Activated T-cell treated with anti-CD3 and anti-CD28 coated beads, Interleukin-2, amount 50 U/mL, for 72 hours (primary cell): ENCODE data around the gene RGS6. TPM values are rescaled to one million over a fixed set of nuclear protein-coding genes. Genes with fewer than 3 reads are reported as not detected.
"Not testable (repeated sequence)": the region's sequence is repeated elsewhere in the genome, so short reads cannot be mapped to it uniquely, and the experiment has no call there.

Experiments used
- ATAC-seq, 2 donors: fragments of 150-1000 bp; cut with Tn5 transposase; replicated peaks in 1 of 2; 2 replicates each; pipeline ENCODE4 v1.10.0; 2021; ENCODE audit warnings: moderate library complexity in 2 of 2, mild to moderate bottlenecking in 1 of 2
- DNase-seq, 2 donors: peaks; one replicate each; pipeline ENCODE4 v3.0.0; 2021 to 2022; ENCODE audit warnings: mixed read lengths in 1 of 2
- H3K27ac Mint-ChIP-seq: one replicate; pipeline ENCODE4 v1.8.0; 2022; ENCODE audit warnings: mild to moderate bottlenecking, moderate library complexity, mixed read lengths
- H3K27me3 Mint-ChIP-seq: one replicate; pipeline ENCODE4 v1.8.0; 2022; ENCODE audit warnings: low read depth, mixed read lengths
- H3K36me3 Mint-ChIP-seq, 2 donors: one replicate each; pipeline ENCODE4 v1.8.0; 2022; ENCODE audit warnings: mixed read lengths in 2 of 2, mild to moderate bottlenecking in 1 of 2; ENCODE audit not compliant: insufficient read depth in 2 of 2
- H3K4me1 Mint-ChIP-seq: one replicate; pipeline ENCODE4 v1.8.0; 2022; ENCODE audit warnings: low read depth, mixed read lengths
- H3K4me3 Mint-ChIP-seq, 2 donors: one replicate each; pipeline ENCODE4 v1.8.0; 2022; ENCODE audit warnings: mild to moderate bottlenecking in 2 of 2, mixed read lengths in 2 of 2, moderate library complexity in 2 of 2
- H3K9me3 Mint-ChIP-seq, 2 donors: one replicate each; pipeline ENCODE4 v1.8.0; 2022; ENCODE audit warnings: mixed read lengths in 2 of 2
- total RNA-seq, 2 donors: library from RNA; stranded (reverse); gene quantifications; one replicate each; pipeline ENCODE4 v1.2.3, GENCODE V29; 2022

The RGS6 gene
- total RNA-seq, 2 donors from 2014 or later = 2.2 to 2.5 TPM

DNA sequence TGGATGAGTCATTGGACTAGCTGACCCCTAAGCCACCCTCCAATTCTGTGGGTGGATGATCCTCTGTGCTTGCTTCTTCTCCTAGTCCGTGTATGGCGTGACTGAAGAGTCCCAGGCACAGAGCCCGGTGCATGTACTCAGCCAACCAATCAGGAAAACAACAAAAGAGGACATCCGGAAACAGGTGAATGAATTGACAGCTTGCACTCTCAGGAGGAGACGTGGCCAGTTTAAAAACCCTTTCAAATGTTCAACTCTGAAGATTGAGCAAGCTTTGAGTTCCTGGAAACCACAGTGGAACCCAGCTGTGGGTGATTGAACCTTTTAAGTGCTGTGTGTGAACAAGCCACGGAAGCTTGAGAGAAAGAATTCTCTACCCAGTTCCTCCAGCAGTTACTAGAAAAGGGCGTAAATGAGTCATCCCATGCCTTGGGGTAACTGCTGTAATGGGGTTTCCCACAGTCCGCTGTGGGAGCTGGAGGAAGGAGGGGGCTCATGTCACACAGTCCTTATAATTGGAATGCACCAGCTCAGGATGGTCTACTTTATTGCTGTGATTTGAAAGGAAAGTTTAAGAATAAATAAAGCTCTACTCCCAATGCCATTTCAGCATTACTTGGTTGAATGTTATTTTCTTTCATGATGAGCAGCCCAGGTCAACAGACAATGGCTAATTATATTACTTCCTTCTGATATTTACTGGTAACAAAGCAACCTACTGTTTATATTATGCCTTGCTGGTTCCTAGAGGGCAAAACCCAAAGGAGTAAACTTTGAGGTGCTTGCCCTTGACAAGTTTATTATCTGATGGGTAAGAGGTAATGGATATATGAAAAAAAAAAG is 544.6 kb downstream of the RGS6 start:
- peak; percentile 76 to 80 for DNase-seq
- Mint-ChIP-seq H3K9me3 (no peaks in the 10 kb centered on the region), H3K27me3 (peaks cover 30% of the 10 kb centered on the region), H3K4me3 (peak overlapping the region; percentile 66 to 72), H3K27ac (peak overlapping the region; percentile 67), H3K4me1 (peaks cover 52% of the 10 kb centered on the region), H3K36me3 (no peaks in the 10 kb centered on the region)
- peak; percentile 92 to 95 for ATAC-seq

DNA sequence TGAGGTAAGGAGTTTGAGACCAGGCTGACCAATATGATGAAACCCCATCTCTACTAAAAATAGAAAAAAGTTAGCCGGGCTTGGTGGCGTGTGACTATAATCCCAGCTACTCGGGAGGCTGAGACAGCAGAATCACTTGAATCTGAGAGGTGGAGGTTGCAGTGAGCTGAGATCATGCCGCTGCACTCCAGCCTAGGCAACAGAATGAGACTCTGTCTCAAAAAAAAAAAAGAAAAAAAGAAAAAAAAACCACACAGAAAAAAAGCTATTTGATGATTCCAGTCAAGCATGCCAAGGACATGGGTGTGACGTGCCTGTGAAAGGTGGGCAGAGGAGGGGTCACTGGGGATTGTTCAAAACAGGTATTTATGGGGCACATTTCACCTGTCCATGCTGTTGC is 545.3 kb downstream of the RGS6 start:
- Mint-ChIP-seq H3K4me1 (peaks cover 52% of the 10 kb centered on the region), H3K27ac (peak overlapping the region; percentile 67), H3K27me3 (peaks cover 30% of the 10 kb centered on the region), H3K4me3 (peak overlapping the region; percentile 66 to 72)
- H3K9me3 Mint-ChIP-seq, H3K36me3 Mint-ChIP-seq, ATAC-seq: not testable (repeated sequence)
- peak; percentile 4 to 12 for DNase-seq

DNA sequence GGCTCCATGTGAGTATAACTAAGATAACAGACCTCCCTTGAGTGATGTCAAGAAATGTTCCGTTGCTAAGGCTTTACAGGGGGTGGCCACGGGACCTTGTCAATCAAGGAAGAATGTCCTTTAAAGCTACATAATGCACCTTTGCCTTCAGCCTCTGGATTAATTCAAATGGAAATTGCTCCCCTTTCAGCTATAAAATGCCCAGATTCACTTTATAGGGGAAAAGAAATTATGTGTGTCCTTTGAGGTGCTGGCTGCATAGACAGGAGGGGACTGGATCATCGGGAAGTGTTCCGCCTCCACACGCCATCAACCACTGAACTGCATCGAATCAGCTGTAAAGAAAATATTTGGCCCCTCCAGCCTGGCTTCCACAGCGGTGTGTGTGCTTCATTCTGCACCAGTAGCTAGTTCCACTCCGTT is 546.3 kb downstream of the RGS6 start:
- H3K27ac Mint-ChIP-seq = no peak overlapping the region
- no peak overlapping the region for H3K4me3 Mint-ChIP-seq
- DNase-seq = no peak
- H3K4me1 Mint-ChIP-seq = peaks cover 52% of the 10 kb centered on the region
- peaks cover 1 to 2% of the 10 kb centered on the region in 2 donors for H3K36me3 Mint-ChIP-seq
- H3K27me3 Mint-ChIP-seq = peaks cover 30% of the 10 kb centered on the region
- ATAC-seq = no peak
- peaks cover 3% of the 10 kb centered on the region in 2 donors for H3K9me3 Mint-ChIP-seq

DNA sequence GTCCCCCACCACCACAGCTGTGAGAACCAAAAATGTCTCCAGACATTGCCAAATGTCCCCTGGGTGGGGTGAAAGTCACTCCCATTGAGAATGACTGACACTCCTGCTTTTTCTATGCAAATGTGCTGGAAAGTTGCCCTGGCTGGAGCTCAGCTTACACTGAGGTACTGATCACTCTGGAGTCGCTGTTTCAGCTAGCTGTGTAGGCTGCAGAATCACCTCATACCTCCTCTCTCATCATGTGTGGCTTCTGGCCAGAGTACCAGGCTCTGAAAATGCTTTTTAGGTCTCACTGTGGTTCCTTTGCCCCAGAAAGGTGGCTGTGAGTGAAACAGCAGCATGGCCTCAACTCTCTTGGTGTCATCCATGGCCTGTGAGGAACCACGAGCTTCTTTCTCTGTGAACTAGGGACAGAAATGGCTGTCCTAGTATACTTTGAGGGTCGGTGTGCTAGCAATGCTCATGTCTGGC is 547.3 kb downstream of the RGS6 start:
- H3K9me3 Mint-ChIP-seq = peaks cover 3 to 8% of the 10 kb centered on the region in 2 donors
- peaks cover 52% of the 10 kb centered on the region for H3K4me1 Mint-ChIP-seq
- DNase-seq (peak; percentile 15 to 20), ATAC-seq (peak; percentile 16 to 17)
- peaks cover 1 to 2% of the 10 kb centered on the region in 2 donors for H3K36me3 Mint-ChIP-seq
- peaks cover 36% of the 10 kb centered on the region for H3K27me3 Mint-ChIP-seq
- H3K4me3 Mint-ChIP-seq = peak overlapping the region in 1 of 2 donors; percentile 39
- H3K27ac Mint-ChIP-seq = no peak overlapping the region

DNA sequence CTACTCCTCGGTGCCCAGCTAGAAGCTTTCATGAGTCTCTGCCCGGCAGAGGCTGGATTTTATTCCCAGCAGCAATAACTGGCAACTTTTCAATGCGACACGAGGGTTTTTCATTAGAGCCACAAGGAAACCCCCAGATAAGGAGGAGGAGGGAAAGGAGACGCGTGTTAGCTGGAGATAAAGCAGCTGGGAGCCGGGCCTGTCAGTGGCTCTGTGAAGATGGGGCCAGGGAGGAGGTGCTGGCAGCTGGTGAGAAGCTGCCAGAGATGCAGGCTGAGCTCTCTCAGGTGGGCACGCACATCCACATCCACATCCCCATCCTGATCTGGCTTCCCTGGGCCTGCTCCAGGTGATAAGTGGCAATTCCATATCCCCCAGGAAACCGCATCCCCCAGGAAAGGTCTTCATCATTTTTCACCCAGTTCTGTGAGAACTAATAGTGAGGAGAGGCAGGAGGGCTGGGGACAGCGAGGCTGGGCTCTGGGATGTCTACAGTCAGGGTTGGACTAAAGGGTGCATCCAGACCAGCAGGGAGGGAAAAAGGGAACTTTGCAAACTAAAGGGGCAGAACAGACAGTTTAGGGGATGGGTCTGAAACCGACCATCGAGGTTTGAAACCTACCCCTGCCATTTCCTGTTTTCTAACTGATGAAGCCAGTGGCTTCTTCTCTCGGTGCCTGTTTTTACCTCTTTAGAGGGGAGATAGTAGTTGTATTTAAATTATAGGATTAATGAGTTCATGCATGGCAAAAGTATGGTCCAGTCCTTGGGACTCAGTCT is 548.4 kb downstream of the RGS6 start:
- Mint-ChIP-seq H3K36me3 (peaks cover 1 to 2% of the 10 kb centered on the region in 2 donors), H3K4me3 (peak overlapping the region in 1 of 2 donors; percentile 31), H3K27ac (no peak overlapping the region), H3K4me1 (peaks cover 51% of the 10 kb centered on the region), H3K27me3 (peaks cover 36% of the 10 kb centered on the region), H3K9me3 (peaks cover 6 to 11% of the 10 kb centered on the region in 2 donors)
- ATAC-seq (no peak), DNase-seq (no peak)

DNA sequence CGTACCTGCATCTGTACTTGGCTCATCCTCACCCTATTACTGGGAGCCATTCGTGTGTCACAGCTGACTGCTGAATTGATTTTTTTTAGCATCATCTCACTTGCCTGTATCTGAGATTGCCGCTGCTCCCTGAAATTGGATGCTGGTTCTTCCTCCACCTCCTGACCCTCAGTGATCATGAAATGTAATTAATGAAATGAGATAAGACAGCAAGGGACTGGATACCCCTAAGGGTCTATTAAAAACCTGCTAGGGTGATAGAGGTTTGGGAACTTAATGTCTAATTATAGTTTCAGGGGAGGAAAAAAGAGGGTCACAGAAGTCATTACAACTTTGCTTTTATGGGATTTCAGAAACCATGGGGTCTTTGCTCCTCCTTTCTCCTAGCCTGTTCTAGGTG is 551.1 kb downstream of the RGS6 start:
- Mint-ChIP-seq H3K27me3 (peaks cover 26% of the 10 kb centered on the region), H3K9me3 (peaks cover 13 to 17% of the 10 kb centered on the region in 2 donors), H3K4me1 (peaks cover 25% of the 10 kb centered on the region), H3K4me3 (no peak overlapping the region), H3K27ac (no peak overlapping the region), H3K36me3 (peaks cover 2 to 5% of the 10 kb centered on the region in 2 donors)
- ATAC-seq = no peak
- no peak for DNase-seq

DNA sequence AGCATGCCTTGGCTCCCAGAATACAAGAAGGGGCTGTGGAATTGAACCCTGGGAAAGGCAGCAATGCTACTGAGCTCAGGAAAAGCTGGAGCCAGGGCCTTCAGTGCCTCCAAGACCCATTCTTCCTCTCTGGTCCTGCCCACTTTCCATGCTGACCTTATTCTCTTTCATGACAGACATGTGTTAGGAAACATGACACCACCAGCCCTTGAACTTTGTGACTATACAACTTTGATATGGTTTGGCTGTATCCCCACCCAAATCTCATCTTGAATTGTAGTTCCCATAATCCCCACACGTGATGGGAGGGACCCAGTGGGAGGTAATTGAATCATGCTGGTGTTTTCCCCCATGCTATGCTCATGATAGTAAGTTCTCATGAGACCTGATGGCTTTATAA is 553.5 kb downstream of the RGS6 start:
- peaks cover 9% of the 10 kb centered on the region for H3K4me1 Mint-ChIP-seq
- H3K27me3 Mint-ChIP-seq = peaks cover 7% of the 10 kb centered on the region
- ATAC-seq (no peak), DNase-seq (no peak)
- no peak overlapping the region for H3K4me3 Mint-ChIP-seq
- peaks cover 2 to 11% of the 10 kb centered on the region in 2 donors for H3K36me3 Mint-ChIP-seq
- H3K27ac Mint-ChIP-seq = no peak overlapping the region
- peaks cover 15 to 17% of the 10 kb centered on the region in 2 donors for H3K9me3 Mint-ChIP-seq

DNA sequence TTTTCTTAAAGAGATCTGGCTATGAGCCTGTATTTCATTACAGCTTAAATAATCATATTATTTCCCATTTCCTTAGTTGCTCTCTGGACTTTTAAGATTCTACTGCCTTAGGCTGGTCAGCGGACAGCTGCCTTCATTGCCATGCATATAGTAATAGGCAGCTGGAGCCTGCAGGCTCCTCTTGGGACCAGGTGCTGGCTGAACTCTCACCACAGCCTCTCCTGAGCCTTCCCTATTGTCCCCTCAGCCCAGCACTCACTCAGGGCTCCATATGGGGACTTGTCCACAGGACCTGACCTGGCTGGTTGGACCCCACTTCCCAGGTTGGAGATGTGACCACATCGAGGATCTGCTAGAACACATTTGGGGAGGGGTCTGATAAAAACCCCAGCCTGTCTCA is 556.3 kb downstream of the RGS6 start:
- no peak overlapping the region for H3K27ac Mint-ChIP-seq
- no peaks in the 10 kb centered on the region for H3K4me1 Mint-ChIP-seq

DNA sequence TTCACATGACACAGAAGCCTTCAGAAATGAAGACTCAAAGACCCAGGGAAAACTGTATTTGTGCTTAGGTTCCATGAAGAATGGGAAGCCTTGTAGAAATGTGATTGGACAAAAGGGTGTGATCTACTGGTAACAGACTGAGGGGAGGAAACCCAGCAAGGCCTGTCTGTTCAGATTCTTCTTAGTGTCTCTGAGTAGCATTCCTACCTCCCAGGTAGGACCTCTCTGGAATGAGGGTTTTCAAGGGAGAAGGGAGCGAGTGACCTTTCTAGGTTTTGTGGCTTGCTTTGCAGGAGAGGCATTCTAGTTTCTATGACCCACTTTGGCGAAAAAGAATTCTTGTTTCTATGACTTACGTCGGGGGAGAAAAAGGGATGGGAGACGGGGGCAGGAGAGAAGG is 560.0 kb downstream of the RGS6 start:
- DNase-seq (no peak), ATAC-seq (no peak)
- H3K27ac Mint-ChIP-seq = no peak overlapping the region
- H3K9me3 Mint-ChIP-seq = peaks cover 8% of the 10 kb centered on the region in 2 donors
- no peak overlapping the region for H3K4me3 Mint-ChIP-seq
- H3K27me3 Mint-ChIP-seq = peaks cover 4% of the 10 kb centered on the region
- H3K4me1 Mint-ChIP-seq = no peaks in the 10 kb centered on the region
- H3K36me3 Mint-ChIP-seq = peaks cover 5 to 10% of the 10 kb centered on the region in 2 donors

More for the DNA sequence above, 556.3 kb downstream of the RGS6 start:
- Mint-ChIP-seq H3K27me3 (peaks cover 7% of the 10 kb centered on the region), H3K4me3 (no peak overlapping the region), H3K9me3 (peaks cover 12 to 14% of the 10 kb centered on the region in 2 donors), H3K36me3 (peaks cover 0 to 11% of the 10 kb centered on the region in 2 donors)
- ATAC-seq = no peak
- no peak for DNase-seq

DNA sequence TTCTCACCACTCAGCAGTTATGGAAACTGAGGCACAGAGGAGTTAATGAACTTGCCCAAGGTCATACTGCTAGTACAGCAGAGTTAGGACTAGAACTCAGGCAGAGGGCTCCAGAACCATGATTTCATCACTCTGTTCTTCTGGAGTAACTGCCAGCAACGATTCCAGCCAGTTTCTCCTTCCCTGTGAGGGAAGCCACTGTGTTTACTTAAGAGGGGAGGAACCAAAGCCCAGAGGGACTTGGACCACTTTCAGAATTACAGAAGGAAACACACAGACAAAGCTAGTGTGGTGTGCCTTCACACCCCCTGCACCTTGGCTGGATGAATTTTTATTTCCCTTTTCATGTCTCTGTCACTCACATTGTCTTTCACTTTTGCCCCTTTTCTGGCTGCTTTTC is 563.4 kb downstream of the RGS6 start:
- peaks cover 4 to 5% of the 10 kb centered on the region in 2 donors for H3K36me3 Mint-ChIP-seq
- no peak for ATAC-seq
- no peaks in the 10 kb centered on the region for H3K4me1 Mint-ChIP-seq
- H3K27ac Mint-ChIP-seq = no peak overlapping the region
- no peak overlapping the region for H3K4me3 Mint-ChIP-seq
- no peak for DNase-seq
- peaks cover 20% of the 10 kb centered on the region for H3K27me3 Mint-ChIP-seq
- peaks cover 6% of the 10 kb centered on the region in 2 donors for H3K9me3 Mint-ChIP-seq

DNA sequence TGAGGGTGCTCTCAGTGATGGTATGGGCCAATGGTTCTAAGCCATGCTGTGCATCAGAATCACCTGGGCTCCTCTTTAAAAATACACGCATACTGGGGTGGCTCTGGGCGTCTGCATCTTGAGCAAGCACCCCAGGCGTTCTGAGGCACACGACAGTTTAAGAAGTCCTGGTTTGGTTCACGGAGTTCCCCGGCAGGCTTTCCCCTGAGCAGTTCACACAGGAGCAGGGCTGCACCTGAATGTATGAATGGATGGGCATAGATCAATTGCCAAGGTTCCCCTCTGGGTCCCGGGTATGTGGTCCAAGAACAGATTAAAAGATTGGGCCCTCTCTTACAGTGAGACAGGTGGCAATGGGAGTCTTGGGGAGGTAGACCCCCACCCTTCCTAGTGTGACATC is 566.4 kb downstream of the RGS6 start:
- H3K27ac Mint-ChIP-seq = no peak overlapping the region
- peaks cover 5 to 6% of the 10 kb centered on the region in 2 donors for H3K9me3 Mint-ChIP-seq
- ATAC-seq = no peak
- H3K4me3 Mint-ChIP-seq = no peak overlapping the region
- H3K4me1 Mint-ChIP-seq = no peaks in the 10 kb centered on the region
- H3K27me3 Mint-ChIP-seq = peaks cover 21% of the 10 kb centered on the region
- H3K36me3 Mint-ChIP-seq = peaks cover 2 to 5% of the 10 kb centered on the region in 2 donors
- no peak for DNase-seq

DNA sequence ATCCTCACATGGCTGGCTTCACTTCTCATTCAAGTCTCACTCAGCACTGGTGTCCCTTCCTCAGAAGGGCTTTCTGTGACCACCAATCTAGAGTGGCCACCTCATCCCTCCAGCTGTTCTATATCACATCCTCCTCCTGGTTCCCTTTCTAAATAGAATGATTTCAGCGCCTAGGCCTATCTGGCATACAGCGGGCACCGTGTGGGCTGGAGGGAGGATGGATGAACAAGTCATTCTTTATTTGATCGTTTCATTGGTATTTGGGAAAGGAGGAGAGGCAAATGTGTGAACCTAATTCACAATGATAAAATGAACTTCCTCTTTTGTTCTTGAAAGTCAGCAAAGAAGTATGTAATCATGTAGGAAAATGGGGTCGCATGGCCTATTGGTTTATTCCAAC is 567.5 kb downstream of the RGS6 start:
- ATAC-seq (no peak), DNase-seq (no peak)
- H3K9me3 Mint-ChIP-seq = peaks cover 0 to under 1% of the 10 kb centered on the region in 2 donors
- H3K4me3 Mint-ChIP-seq = no peak overlapping the region
- H3K4me1 Mint-ChIP-seq = no peaks in the 10 kb centered on the region
- H3K27me3 Mint-ChIP-seq = peaks cover 16% of the 10 kb centered on the region
- H3K27ac Mint-ChIP-seq = no peak overlapping the region
- H3K36me3 Mint-ChIP-seq = peaks cover 0 to under 1% of the 10 kb centered on the region in 2 donors

DNA sequence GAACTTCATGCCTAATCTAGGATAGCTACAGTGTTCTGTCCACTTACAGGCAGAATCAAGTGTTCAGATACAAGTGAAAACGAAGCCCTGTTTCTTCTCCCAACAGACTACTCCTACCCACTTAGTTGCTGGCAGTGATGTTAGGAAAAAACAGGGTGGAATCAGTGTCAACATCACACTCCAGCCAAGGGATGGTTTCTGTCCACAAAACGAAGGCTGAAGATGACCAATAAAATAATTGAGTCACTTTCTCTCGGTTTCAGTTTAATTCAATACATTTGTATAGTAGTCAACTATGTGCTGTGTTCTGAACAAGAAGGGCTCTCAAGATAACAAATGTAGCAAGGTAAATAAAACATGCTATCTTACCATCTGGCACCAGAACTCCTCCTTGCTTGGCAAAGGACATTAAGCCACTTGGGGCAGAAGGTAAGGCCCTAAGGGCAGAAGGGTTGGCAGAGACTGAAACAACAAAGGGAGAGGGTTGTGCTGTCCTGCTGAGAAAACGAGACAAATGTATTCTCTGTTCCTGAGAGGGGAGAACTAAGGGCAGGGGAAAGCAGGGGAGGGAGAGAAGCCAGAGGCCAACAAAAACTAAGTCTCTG is 568.1 kb downstream of the RGS6 start:
- H3K36me3 Mint-ChIP-seq = no peaks in the 10 kb centered on the region
- ATAC-seq = no peak
- no peak for DNase-seq
- no peaks in the 10 kb centered on the region for H3K9me3 Mint-ChIP-seq
- H3K27ac Mint-ChIP-seq = no peak overlapping the region
- peaks cover 16% of the 10 kb centered on the region for H3K27me3 Mint-ChIP-seq
- no peaks in the 10 kb centered on the region for H3K4me1 Mint-ChIP-seq
- no peak overlapping the region for H3K4me3 Mint-ChIP-seq
